ENCODE data around the gene WNT11. TPM values are rescaled to one million over a fixed set of nuclear protein-coding genes. Genes with fewer than 3 reads are reported as not detected.

Gene WNT11
- total RNA-seq, 1 experiment from 2014 or later, result not detected

DNA sequence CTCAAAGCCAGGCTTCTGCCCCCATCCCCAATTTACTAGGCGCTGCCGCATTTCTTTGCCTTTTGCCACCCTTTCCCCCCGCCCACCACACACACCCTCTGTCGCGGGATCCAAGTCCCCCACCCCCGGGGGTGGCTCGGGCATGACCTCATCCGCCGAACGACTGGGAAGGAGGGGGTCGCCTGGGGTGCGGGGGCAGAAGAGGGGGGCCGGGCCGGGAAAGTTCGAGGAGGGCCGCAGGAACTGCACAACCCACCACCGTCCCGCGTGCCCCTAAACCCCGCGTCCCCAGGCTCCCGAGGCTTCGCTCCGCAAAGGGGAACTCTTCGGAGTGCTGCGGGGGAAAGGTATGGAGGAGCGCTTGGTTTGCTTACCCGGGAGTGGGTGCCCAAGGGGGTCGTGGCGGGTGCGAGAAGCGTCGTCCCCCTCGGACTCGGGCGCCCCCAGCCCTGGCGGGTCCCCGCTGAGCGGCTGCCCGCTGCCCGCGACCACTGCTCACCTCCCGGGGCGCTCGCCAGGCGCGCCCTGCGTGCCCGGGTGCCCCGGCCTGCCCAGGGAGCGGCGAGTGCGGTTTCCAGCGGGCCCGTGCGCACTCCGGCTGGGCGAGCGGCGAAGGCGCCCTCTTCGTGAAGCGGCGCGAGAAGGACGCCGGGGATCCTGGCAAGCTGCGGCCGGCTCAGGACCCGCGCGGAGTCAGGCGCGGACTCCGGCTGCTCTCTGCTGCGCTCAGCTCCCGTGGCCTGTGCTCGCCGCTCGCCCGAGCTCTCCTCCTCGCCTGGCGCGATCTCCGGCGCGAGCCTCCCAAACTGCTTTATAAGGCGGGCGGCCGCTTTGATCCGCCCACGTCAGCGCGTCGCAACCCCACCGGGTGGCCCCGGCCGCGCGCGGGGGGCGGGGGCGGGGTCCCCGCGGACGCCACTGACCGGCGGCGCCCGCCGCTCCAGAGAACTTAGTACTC, 4.0 kb upstream of the WNT11 start:
- BruUV-seq (replicated peaks), result no TSS peak
- H3K36me3 Mint-ChIP-seq (ENCODE audit: insufficient read depth, unreplicated experiment), result peaks cover 33% of the 10 kb centered on the region
- H3K4me3 Mint-ChIP-seq (ENCODE audit: low read depth, unreplicated experiment), result peak overlapping the region; percentile 69
- no peak overlapping the region for H3K27ac Mint-ChIP-seq (ENCODE audit: unreplicated experiment)
- no peak for DNase-seq
- CTCF ChIA-PET, result interaction anchor here (0.7 to 3.3 kb wide), 2 partner anchors 108 to 316 kb away, joined by 3 to 62 read pairs; no protein-coding TSS in a partner anchor
- H3K27me3 Mint-ChIP-seq (ENCODE audit: unreplicated experiment), result peaks cover 63% of the 10 kb centered on the region
- intact Hi-C loops (cut with micrococcal nuclease; ENCODE audit: unreplicated experiment), result loop anchor here (5.0 to 10.0 kb wide), 2 partner anchors 305 to 313 kb away; no protein-coding TSS in a partner anchor
- H3K4me1 Mint-ChIP-seq (ENCODE audit: low read depth, unreplicated experiment), result peaks cover 7% of the 10 kb centered on the region
- no peaks in the 10 kb centered on the region for H3K9me3 Mint-ChIP-seq (ENCODE audit: low read depth, unreplicated experiment)
- TF ChIP-seq, protein P1, sequence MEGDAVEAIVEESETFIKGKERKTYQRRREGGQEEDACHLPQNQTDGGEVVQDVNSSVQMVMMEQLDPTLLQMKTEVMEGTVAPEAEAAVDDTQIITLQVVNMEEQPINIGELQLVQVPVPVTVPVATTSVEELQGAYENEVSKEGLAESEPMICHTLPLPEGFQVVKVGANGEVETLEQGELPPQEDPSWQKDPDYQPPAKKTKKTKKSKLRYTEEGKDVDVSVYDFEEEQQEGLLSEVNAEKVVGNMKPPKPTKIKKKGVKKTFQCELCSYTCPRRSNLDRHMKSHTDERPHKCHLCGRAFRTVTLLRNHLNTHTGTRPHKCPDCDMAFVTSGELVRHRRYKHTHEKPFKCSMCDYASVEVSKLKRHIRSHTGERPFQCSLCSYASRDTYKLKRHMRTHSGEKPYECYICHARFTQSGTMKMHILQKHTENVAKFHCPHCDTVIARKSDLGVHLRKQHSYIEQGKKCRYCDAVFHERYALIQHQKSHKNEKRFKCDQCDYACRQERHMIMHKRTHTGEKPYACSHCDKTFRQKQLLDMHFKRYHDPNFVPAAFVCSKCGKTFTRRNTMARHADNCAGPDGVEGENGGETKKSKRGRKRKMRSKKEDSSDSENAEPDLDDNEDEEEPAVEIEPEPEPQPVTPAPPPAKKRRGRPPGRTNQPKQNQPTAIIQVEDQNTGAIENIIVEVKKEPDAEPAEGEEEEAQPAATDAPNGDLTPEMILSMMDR (IDR thresholded peaks at IDR 0.05; ENCODE audit: unreplicated experiment), result no peak

DNA sequence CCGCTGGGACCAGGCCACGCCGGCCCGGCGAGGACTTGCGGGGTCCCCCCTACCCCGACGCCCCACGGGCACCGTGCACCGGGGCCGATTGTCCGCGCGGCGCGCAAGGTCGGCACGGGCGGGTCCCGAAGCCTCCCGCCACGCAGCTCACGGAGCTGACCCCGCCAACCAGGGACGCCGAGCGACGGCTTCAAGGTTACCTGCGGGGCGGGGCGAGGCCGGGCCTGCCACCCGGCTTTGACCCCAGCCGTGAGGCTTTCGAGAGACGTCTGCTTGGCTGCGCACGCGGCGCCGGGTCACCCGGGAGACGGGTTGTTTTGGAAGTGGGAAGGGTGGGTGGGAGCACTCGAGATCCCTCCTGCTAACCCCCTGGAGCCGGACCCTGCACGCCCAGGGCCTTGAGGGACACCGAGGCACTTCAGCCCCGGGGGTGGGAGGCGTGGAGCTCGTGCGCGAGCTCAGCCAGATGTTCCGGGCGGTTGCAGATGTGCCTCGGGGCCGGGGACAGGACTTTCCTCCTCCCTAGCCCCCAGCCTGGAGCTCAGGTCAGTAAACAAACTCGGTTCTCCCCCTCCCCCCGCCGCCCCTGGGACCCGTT, 3.2 kb upstream of the WNT11 start:
- TF ChIP-seq, protein P1 (IDR thresholded peaks at IDR 0.05; ENCODE audit: unreplicated experiment), result no peak
- no peak for DNase-seq
- CTCF ChIA-PET, result interaction anchor here (0.7 to 3.3 kb wide), 2 partner anchors 109 to 317 kb away, joined by 3 to 62 read pairs; no protein-coding TSS in a partner anchor
- peaks cover 71% of the 10 kb centered on the region for H3K27me3 Mint-ChIP-seq (ENCODE audit: unreplicated experiment)
- H3K27ac Mint-ChIP-seq (ENCODE audit: unreplicated experiment), result no peak overlapping the region
- H3K4me1 Mint-ChIP-seq (ENCODE audit: low read depth, unreplicated experiment), result peaks cover 9% of the 10 kb centered on the region
- peak overlapping the region; percentile 69 for H3K4me3 Mint-ChIP-seq (ENCODE audit: low read depth, unreplicated experiment)
- no TSS peak for BruUV-seq (replicated peaks)
- no peaks in the 10 kb centered on the region for H3K9me3 Mint-ChIP-seq (ENCODE audit: low read depth, unreplicated experiment)
- intact Hi-C loops (cut with micrococcal nuclease; ENCODE audit: unreplicated experiment), result loop anchor here (5.0 to 10.0 kb wide), 2 partner anchors 305 to 312 kb away; no protein-coding TSS in a partner anchor
- peaks cover 33% of the 10 kb centered on the region for H3K36me3 Mint-ChIP-seq (ENCODE audit: insufficient read depth, unreplicated experiment)

DNA sequence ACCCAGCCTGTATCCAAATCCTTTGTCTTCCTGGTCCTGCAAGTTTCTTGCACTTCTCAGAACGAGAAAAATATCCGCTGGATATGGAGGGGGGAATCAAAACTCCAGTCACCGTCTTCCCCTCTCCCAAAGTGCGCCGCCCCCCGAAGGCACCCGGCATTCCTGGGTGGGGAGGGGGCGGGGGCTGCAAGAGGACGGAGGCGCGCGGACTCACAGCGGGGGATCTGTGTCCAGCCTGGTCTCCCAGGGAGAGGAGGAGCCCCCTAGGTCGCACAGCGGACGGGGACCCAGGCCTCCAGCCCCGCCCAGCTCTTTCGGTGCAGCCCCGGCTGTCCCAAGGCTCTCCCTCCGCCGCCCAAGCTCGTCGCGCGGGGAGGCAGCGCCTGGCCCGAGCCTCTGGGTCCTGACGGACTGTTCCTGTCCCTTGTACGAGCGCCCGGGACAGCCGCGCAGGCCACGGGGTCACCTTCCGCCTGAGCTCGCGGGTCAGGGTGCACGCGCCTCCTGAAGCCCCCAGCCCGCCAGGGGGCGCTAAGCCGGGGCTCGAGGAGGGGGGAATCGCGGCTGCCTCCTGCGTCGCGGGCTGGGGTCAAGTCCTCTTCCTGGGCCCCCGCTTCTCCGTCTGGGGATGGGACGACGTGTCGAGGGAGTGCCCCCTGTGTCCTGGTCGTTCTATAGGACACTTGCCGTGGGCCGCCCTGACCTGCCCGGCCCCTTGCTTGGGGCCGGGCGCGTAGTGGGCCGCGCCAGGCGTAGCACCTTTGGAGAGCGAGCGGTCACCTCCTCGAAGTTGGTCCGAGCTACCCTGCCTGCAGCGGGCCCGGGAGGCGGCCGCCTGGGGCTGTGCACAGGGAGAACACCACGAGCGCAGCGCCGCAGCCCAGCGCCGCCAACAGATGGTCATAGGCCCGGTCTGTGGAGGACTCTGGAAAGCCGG, 2.4 kb upstream of the WNT11 start:
- peak overlapping the region; percentile 69 for H3K4me3 Mint-ChIP-seq (ENCODE audit: low read depth, unreplicated experiment)
- peak; percentile 75 for DNase-seq
- H3K27ac Mint-ChIP-seq (ENCODE audit: unreplicated experiment), result no peak overlapping the region
- intact Hi-C loops (cut with micrococcal nuclease; ENCODE audit: unreplicated experiment), result loop anchor here (5.0 to 10.0 kb wide), 2 partner anchors 306 to 311 kb away; no protein-coding TSS in a partner anchor
- CTCF ChIA-PET, result interaction anchor here (1.2 to 3.3 kb wide), 6 partner anchors 9 to 312 kb away, joined by 3 to 62 read pairs (median 4); no protein-coding TSS in a partner anchor
- TF ChIP-seq, protein P1 (IDR thresholded peaks at IDR 0.05; ENCODE audit: unreplicated experiment), result peak; percentile 72
- H3K27me3 Mint-ChIP-seq (ENCODE audit: unreplicated experiment), result peaks cover 73% of the 10 kb centered on the region
- peaks cover 9% of the 10 kb centered on the region for H3K4me1 Mint-ChIP-seq (ENCODE audit: low read depth, unreplicated experiment)
- BruUV-seq (replicated peaks), result no TSS peak
- no peaks in the 10 kb centered on the region for H3K9me3 Mint-ChIP-seq (ENCODE audit: low read depth, unreplicated experiment)
- peaks cover 33% of the 10 kb centered on the region for H3K36me3 Mint-ChIP-seq (ENCODE audit: insufficient read depth, unreplicated experiment)

Data from Calu3 (cell line).